Testis (tissue), 3 donors: ENCODE results near the gene PEX10. TPM values are rescaled to one million over a fixed set of nuclear protein-coding genes. Genes with fewer than 3 reads are reported as not detected.

Experiments
- DNase-seq: peaks from one replicate; pipeline ENCODE4 v3.0.0-alpha.2; 2019
- H3K27ac ChIP-seq, 2 donors: fragments of 200-600 bp; sonication (generic); one replicate each; pipeline ENCODE4 v1.5.1; 2019
- H3K27me3 ChIP-seq: fragments of 200-600 bp; sonication (generic); one replicate; pipeline ENCODE4 v1.5.1; 2019
- H3K36me3 ChIP-seq: fragments of 200-600 bp; sonication (generic); one replicate; pipeline ENCODE4 v1.5.1; 2017; ENCODE audit warnings: low read depth; ENCODE audit errors: missing control alignments
- H3K4me1 ChIP-seq: fragments of 200-600 bp; sonication (generic); one replicate; pipeline ENCODE4 v1.5.1; 2019
- H3K4me3 ChIP-seq, 2 donors: fragments of 200-600 bp; sonication (generic); one replicate each; pipeline ENCODE4 v1.5.1; 2017 to 2019
- H3K9me3 ChIP-seq: fragments of 200-600 bp; sonication (generic); one replicate; pipeline ENCODE4 v1.5.1; 2017
- POLR2A ChIP-seq: fragments of 450-650 bp; IDR thresholded peaks from one replicate; pipeline ENCODE4 v1.6.1; 2017; ENCODE audit warnings: antibody characterized with exemption, mild to moderate bottlenecking, moderate library complexity
- WGBS, 2 donors: methylation state at CpG; one replicate each; pipeline ENCODE4 v1.1.5; 2018; 5-methylcytosine and 5-hydroxymethylcytosine counted together
- intact Hi-C: fragments of 100-400 bp; cut with DNase I; formaldehyde crosslinking; loops from one replicate; pipeline ENCODE4 v1.15.1; 2023; ENCODE audit warnings: low total_unique reads
- polyA plus RNA-seq: library from polyadenylated mRNA; stranded (reverse); fragments of 350-450 nt; fragmentation: Illumina TruSeq; extraction: RNeasy Lipid Tissue Mini Kit (QIAGEN cat#74804); gene quantifications from one replicate; pipeline ENCODE4 v1.2.3, GENCODE V29; 2014; ENCODE audit warnings: low read depth, low replicate concordance; ENCODE audit not compliant: insufficient read depth
- total RNA-seq, 2 donors: library from RNA; depleted of rRNA; stranded (reverse); fragments of >200 nt; gene quantifications; one replicate each; pipeline ENCODE4 v1.2.3, GENCODE V29; 2016
- TF ChIP-seq, protein P1 (sequence below), 3 experiments: fragments of 450-650 bp in 2 of 3; fragments of 200-600 bp in 1 of 3; sonication (generic) in 1 of 3; IDR thresholded peaks; one replicate each; pipeline ENCODE4 v1.5.1; 2016 to 2019; ENCODE audit warnings: antibody characterized with exemption in 3 of 3, mild to moderate bottlenecking in 2 of 3, moderate library complexity in 1 of 3

Gene PEX10
- total and polyA plus RNA-seq, 3 donors from 2014 or later = 49.5 to 52.8 (median 50.4) TPM

GRCh38 chr1:2408859-2409276 is 3.5 kb downstream of the PEX10 start:
- TF ChIP-seq, protein P1, sequence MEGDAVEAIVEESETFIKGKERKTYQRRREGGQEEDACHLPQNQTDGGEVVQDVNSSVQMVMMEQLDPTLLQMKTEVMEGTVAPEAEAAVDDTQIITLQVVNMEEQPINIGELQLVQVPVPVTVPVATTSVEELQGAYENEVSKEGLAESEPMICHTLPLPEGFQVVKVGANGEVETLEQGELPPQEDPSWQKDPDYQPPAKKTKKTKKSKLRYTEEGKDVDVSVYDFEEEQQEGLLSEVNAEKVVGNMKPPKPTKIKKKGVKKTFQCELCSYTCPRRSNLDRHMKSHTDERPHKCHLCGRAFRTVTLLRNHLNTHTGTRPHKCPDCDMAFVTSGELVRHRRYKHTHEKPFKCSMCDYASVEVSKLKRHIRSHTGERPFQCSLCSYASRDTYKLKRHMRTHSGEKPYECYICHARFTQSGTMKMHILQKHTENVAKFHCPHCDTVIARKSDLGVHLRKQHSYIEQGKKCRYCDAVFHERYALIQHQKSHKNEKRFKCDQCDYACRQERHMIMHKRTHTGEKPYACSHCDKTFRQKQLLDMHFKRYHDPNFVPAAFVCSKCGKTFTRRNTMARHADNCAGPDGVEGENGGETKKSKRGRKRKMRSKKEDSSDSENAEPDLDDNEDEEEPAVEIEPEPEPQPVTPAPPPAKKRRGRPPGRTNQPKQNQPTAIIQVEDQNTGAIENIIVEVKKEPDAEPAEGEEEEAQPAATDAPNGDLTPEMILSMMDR (IDR thresholded peaks at IDR 0.05) = no peak
- no peak for TF ChIP-seq POLR2A
- 82 to 84% methylated on average over 4 to 13 of the region's 13 CpGs for WGBS, 2 donors

GRCh38 chr1:2408456-2408855 is 3.9 kb downstream of the PEX10 start:
- H3K27ac ChIP-seq = no peak overlapping the region
- TF ChIP-seq, protein P1 (IDR thresholded peaks at IDR 0.05) = no peak
- TF ChIP-seq POLR2A = no peak
- H3K27me3 ChIP-seq = no peaks in the 10 kb centered on the region
- H3K4me1 ChIP-seq = peaks cover 21% of the 10 kb centered on the region
- H3K9me3 ChIP-seq = no peaks in the 10 kb centered on the region
- intact Hi-C loops = no loop called here
- H3K4me3 ChIP-seq = no peak overlapping the region
- H3K36me3 ChIP-seq = no peaks in the 10 kb centered on the region
- WGBS, 2 donors = 91 to 94% methylated on average over 7 to 19 of the region's 24 CpGs
- DNase-seq = no peak

More at GRCh38 chr1:2408859-2409276, 3.5 kb downstream of the PEX10 start:
- Histone ChIP-seq H3K4me3 (no peak overlapping the region), H3K36me3 (no peaks in the 10 kb centered on the region), H3K27me3 (no peaks in the 10 kb centered on the region), H3K9me3 (no peaks in the 10 kb centered on the region), H3K4me1 (peaks cover 24% of the 10 kb centered on the region), H3K27ac (no peak overlapping the region)
- intact Hi-C loops = no loop called here
- DNase-seq = no peak

- H3K4me3 ChIP-seq = no peak overlapping the region
- no peak for DNase-seq
- H3K36me3 ChIP-seq = no peaks in the 10 kb centered on the region
- WGBS, 2 donors = 90 to 95% methylated on average over 8 of the region's 8 CpGs
- H3K9me3 ChIP-seq = no peaks in the 10 kb centered on the region
- peaks cover 16% of the 10 kb centered on the region for H3K4me1 ChIP-seq
- no peaks in the 10 kb centered on the region for H3K27me3 ChIP-seq
- H3K27ac ChIP-seq = no peak overlapping the region
- TF ChIP-seq, protein P1 (IDR thresholded peaks at IDR 0.05) = no peak
- TF ChIP-seq POLR2A = no peak
- intact Hi-C loops = no loop called here
These were observed 4.4 kb downstream of the PEX10 start for GRCh38 chr1:2407991-2408275.

DNA sequence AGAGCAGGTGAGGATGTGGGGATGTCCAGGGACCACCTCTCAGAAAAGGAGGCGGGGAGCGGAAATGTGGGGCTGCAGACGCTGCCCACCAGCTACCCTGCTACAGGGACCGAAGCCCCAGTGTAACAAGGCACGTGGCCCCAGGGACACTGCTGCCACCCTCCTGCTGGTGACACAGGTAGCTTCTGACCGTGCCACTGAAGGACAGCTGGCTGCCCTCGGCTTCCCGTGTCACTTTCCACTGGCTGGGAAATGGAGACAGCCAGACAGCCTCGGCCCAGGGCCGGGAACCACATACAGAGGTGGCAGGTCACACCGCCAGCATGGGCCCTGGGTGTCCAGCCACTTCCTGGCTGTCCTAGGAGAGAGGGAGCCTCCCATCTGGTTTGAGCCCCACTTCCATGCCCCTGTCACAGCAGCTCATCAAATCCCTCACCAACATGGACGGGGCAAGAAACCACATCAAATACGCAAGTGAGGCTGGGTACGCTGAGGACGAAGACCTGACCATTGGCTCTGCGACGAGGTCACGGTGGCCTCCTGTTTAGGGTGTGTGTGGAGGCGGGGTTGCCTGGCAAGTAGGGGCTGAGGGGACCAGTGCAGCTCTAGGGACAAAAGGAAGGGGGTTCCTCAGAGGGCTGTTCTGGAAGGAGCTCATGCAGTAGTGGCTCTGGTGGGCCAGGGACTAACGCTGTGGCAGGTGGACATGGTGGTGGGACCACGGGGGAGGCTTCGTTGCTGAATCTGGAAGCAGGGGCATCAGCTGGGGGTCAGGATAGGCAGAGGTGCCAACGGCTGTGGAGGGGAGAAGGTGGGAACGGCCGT is 5.0 kb downstream of the PEX10 start:
- H3K9me3 ChIP-seq = no peaks in the 10 kb centered on the region
- peaks cover 16% of the 10 kb centered on the region for H3K4me1 ChIP-seq
- H3K4me3 ChIP-seq = no peak overlapping the region
- intact Hi-C loops = no loop called here
- H3K27ac ChIP-seq = no peak overlapping the region
- H3K36me3 ChIP-seq = no peaks in the 10 kb centered on the region
- no peak for DNase-seq
- no peaks in the 10 kb centered on the region for H3K27me3 ChIP-seq
- TF ChIP-seq POLR2A = no peak
- TF ChIP-seq, protein P1 (IDR thresholded peaks at IDR 0.05) = no peak
- WGBS, 2 donors = 77 to 84% methylated on average over 17 to 25 of the region's 25 CpGs
